Measurements from ENCODE around the gene C12orf56.
A peak's percentile ranks its signal among the peaks of the same experiment; 100 is the strongest.

Gene C12orf56, protein sequence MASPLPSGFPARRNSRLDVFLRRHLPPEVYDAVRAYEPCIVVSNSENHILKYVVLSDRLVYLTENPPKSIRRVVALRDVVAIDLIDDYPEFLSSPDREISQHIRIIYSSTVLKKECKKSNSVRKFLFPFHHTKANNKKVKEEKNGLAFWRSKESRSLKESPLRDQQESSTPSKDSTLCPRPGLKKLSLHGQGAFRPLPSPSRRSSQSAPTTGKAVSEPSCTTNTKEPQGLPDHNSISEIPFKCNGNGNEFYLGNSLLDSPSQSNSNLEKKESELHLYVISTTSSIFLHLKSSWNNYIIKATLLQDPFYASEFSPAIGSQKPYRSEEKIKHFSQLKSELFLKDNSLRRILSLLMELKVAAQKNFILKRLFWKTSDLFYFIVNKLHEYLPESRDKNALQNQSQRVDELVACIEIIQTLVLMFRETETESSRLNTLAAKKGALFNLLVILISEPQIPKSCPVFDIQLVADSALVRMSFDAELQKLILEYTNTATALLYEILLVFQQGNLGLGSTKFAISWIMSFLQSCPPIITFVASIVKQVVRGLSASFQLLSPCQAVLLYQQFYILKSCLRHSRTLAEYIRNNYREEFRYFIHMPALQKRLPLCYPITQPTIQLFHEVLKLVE

GRCh38 chr12:64390275-64390851 lies at the start of gene C12orf56:
TSS of gene C12orf56 (minus strand) at chr12:64390758. CDS start at chr12:64390565, 193 bp downstream.
- H3K9me3 Mint-ChIP-seq = no peaks in the 10 kb centered on the region
- H3K4me3 Mint-ChIP-seq = peak within 1 kb of the TSS; percentile 80 to 83
- ATAC-seq = peak; percentile 68
- H3K4me1 Mint-ChIP-seq = peaks cover 18% of the 10 kb centered on the region
- peaks cover 12% of the 10 kb centered on the region for H3K27me3 Mint-ChIP-seq
- peak; percentile 17 to 27 for DNase-seq
- H3K27ac Mint-ChIP-seq = no peak within 1 kb of the TSS

GRCh38 chr12:64440100-64440499 lies 49.5 kb upstream of the C12orf56 start:
- Mint-ChIP-seq H3K27ac (no peak overlapping the region), H3K27me3 (no peaks in the 10 kb centered on the region), H3K4me3 (no peak overlapping the region), H3K9me3 (no peaks in the 10 kb centered on the region), H3K4me1 (peaks cover 6% of the 10 kb centered on the region)
- no peak for ATAC-seq
- DNase-seq = no peak

DNA sequence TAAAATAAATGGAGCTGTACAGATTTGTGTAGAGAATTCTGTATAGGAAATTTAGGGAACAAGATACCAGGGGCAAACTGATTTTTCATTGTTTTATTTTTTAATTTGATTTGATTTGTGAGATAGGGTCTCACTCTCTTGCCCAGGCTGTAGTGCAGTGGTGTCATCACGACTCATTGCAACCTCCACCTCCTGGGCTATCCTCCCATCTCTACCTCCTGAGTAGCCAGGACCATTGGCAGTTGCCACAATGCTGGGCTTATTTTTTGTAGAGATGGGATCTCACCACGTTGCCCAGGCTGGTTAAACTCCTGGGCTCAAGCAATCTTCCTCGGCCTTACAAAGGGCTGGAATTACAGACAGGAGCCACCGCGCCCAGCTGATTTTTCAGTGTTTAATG lies 43.4 kb upstream of the C12orf56 start:
- Mint-ChIP-seq H3K9me3 (no peaks in the 10 kb centered on the region), H3K4me1 (no peaks in the 10 kb centered on the region), H3K27ac (no peak overlapping the region), H3K4me3 (no peak overlapping the region), H3K27me3 (no peaks in the 10 kb centered on the region)
- DNase-seq (no peak), ATAC-seq (no peak)

- Mint-ChIP-seq H3K27ac (no peak overlapping the region), H3K27me3 (no peaks in the 10 kb centered on the region), H3K4me3 (no peak overlapping the region), H3K9me3 (no peaks in the 10 kb centered on the region), H3K4me1 (no peaks in the 10 kb centered on the region)
- DNase-seq = no peak
- no peak for ATAC-seq
These were observed 41.2 kb upstream of the C12orf56 start for GRCh38 chr12:64431791-64432190.

GRCh38 chr12:64430886-64431285 lies 40.3 kb upstream of the C12orf56 start:
- Mint-ChIP-seq H3K4me1 (no peaks in the 10 kb centered on the region), H3K4me3 (no peak overlapping the region), H3K9me3 (no peaks in the 10 kb centered on the region), H3K27ac (peak overlapping the region in 1 of 2 donors; percentile 13), H3K27me3 (no peaks in the 10 kb centered on the region)
- DNase-seq (no peak), ATAC-seq (no peak)

- no peaks in the 10 kb centered on the region for H3K9me3 Mint-ChIP-seq
- H3K27ac Mint-ChIP-seq = peak overlapping the region in 1 of 2 donors; percentile 36
These were observed 38.4 kb upstream of the C12orf56 start for GRCh38 chr12:64428956-64429355.

DNA sequence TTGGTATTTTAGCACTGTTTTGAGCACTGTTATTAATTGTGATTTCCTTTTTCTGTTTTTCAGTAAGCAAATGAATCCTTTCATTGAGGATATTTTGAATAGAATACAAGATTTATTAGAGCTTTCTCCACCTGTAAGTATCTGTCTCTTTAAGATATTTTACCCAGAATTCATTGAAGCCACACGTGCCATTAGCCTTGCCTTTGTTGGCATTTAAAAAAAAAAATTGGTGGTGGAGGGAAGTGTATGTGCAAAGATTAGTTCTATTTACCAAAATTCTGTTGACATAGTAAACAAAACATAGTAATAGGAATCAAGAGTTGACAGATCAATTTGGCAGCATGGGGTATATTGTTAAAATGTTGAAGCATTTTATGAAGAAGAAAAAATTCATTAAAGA lies 37.4 kb upstream of the C12orf56 start:
- Mint-ChIP-seq H3K27ac (no peak overlapping the region), H3K4me1 (no peaks in the 10 kb centered on the region), H3K27me3 (no peaks in the 10 kb centered on the region), H3K4me3 (no peak overlapping the region), H3K9me3 (no peaks in the 10 kb centered on the region)
- DNase-seq = no peak
- no peak for ATAC-seq

More at GRCh38 chr12:64428956-64429355, 38.4 kb upstream of the C12orf56 start:
- H3K4me1 Mint-ChIP-seq = no peaks in the 10 kb centered on the region
- ATAC-seq = no peak
- no peak overlapping the region for H3K4me3 Mint-ChIP-seq
- no peaks in the 10 kb centered on the region for H3K27me3 Mint-ChIP-seq
- no peak for DNase-seq

DNA sequence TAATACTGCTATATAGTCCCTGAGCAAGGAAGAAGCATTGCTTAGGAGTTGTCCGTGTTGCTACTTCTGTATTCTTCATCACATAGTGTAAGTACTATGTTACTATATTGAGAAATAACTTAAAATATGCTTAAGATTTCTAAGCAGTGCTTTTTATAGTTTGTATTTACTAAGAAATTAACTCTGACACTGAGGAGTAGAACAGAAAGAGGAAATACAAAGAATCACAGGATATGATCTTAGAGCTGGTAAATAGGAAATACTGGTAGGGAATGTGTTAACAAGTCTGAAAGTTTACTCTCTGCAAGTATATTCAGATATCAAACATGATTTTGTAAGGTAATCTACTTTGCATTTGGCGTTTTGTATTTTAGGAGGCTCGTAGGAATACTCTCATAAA lies 29.1 kb upstream of the C12orf56 start:
- ATAC-seq = no peak
- Mint-ChIP-seq H3K27ac (no peak overlapping the region), H3K27me3 (no peaks in the 10 kb centered on the region), H3K4me3 (no peak overlapping the region), H3K4me1 (peaks cover 26% of the 10 kb centered on the region), H3K9me3 (no peaks in the 10 kb centered on the region)
- no peak for DNase-seq

DNA sequence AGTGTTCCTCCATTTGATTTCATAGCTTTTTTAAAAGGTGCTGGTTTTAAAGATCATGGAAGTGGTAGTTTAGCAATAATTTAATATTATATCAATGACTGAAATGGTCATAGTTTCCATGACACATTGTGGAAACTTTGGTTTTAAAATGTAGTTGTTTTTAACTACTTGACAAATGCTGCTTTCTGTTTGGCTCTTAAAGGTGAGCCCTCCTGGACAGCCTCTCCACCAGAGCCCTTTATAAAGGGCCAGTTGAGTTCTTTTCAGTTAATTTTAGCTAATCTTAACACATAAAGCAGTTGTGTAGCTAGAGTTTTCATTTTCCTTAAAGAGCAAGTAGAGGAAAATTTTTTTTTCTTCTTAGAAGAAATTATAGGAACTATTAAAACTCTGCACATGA lies 27.7 kb upstream of the C12orf56 start:
- H3K4me3 Mint-ChIP-seq = no peak overlapping the region
- ATAC-seq (no peak), DNase-seq (no peak)
- H3K27ac Mint-ChIP-seq = peak overlapping the region; percentile 83 to 88
- no peaks in the 10 kb centered on the region for H3K27me3 Mint-ChIP-seq
- H3K9me3 Mint-ChIP-seq = no peaks in the 10 kb centered on the region
- H3K4me1 Mint-ChIP-seq = peaks cover 26% of the 10 kb centered on the region

DNA sequence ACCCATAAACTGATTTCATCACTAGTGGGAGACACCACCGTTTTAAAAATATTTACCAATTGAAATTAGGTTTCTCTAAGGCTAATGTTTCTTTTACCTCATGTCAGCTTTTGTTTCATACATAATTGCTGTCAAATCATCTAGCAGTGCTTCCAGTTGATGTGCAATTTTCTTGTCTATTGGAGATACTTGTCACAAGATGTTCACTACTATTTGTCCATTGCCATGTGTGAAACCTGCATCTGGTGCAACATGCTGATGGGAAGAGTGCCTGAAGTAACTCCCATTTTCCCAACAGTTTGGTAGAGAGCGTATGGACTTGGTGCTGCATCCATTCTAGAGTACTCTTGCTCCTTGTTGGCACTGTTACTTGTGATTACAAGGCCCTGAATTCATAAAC lies 23.3 kb upstream of the C12orf56 start:
- H3K9me3 Mint-ChIP-seq = no peaks in the 10 kb centered on the region
- no peak for DNase-seq

DNA sequence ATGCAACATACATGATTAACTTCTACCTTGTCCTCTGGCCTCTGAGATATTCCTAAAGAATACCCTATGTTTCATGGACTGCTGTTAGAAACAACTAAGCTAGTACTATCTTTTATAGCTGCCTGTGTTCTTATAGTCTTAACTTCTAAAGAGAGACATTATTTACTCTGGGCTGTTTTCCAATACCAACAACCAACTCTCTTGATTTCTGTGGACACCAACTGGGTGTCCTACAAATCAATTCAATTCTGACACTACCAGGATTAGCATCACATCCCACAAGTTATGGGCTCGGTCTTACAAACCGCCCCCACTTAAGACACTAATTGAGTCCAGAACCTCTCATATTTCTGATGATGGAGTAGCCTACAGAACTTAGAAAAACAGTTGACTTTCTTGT lies 21.9 kb upstream of the C12orf56 start:
- no peak overlapping the region for H3K4me3 Mint-ChIP-seq

More for the DNA sequence above, 23.3 kb upstream of the C12orf56 start:
- Mint-ChIP-seq H3K4me1 (peaks cover 31% of the 10 kb centered on the region), H3K27me3 (no peaks in the 10 kb centered on the region), H3K4me3 (no peak overlapping the region), H3K27ac (no peak overlapping the region)
- ATAC-seq = no peak

DNA sequence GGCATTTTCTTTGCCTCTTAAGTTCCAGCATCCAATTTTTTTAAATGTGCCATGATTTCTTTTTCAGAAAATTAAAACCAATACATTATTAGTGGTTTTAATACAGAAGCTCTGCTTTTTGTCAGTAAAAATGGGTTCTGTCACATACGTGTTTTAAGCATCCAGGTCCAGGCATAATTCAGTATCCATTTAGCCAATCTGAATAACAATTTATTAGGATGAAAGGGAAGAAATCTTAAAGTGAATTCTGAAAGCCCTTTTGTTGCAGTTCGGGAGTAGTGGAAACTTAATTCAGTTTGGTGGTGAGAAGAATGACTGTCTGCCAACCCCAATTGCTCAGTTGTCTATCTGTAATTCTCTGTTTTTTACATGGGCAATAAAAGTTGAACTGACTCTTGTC lies 20.9 kb upstream of the C12orf56 start:
- no peak for ATAC-seq
- H3K9me3 Mint-ChIP-seq = no peaks in the 10 kb centered on the region
- H3K4me1 Mint-ChIP-seq = peaks cover 37% of the 10 kb centered on the region
- H3K27ac Mint-ChIP-seq = no peak overlapping the region
- DNase-seq = no peak
- no peak overlapping the region for H3K4me3 Mint-ChIP-seq
- no peaks in the 10 kb centered on the region for H3K27me3 Mint-ChIP-seq

More for the DNA sequence above, 21.9 kb upstream of the C12orf56 start:
- DNase-seq (no peak), ATAC-seq (no peak)
- no peaks in the 10 kb centered on the region for H3K27me3 Mint-ChIP-seq
- peak overlapping the region in 1 of 2 donors; percentile 90 for H3K27ac Mint-ChIP-seq
- peaks cover 36% of the 10 kb centered on the region for H3K4me1 Mint-ChIP-seq
- H3K9me3 Mint-ChIP-seq = no peaks in the 10 kb centered on the region

- Mint-ChIP-seq H3K4me1 (peaks cover 52% of the 10 kb centered on the region), H3K27me3 (no peaks in the 10 kb centered on the region), H3K9me3 (no peaks in the 10 kb centered on the region), H3K4me3 (peak overlapping the region; percentile 59 to 100), H3K27ac (peak overlapping the region in 1 of 2 donors; percentile 77)
- DNase-seq (no peak), ATAC-seq (no peak)
These were observed 17.0 kb upstream of the C12orf56 start for GRCh38 chr12:64407342-64408223.

DNA sequence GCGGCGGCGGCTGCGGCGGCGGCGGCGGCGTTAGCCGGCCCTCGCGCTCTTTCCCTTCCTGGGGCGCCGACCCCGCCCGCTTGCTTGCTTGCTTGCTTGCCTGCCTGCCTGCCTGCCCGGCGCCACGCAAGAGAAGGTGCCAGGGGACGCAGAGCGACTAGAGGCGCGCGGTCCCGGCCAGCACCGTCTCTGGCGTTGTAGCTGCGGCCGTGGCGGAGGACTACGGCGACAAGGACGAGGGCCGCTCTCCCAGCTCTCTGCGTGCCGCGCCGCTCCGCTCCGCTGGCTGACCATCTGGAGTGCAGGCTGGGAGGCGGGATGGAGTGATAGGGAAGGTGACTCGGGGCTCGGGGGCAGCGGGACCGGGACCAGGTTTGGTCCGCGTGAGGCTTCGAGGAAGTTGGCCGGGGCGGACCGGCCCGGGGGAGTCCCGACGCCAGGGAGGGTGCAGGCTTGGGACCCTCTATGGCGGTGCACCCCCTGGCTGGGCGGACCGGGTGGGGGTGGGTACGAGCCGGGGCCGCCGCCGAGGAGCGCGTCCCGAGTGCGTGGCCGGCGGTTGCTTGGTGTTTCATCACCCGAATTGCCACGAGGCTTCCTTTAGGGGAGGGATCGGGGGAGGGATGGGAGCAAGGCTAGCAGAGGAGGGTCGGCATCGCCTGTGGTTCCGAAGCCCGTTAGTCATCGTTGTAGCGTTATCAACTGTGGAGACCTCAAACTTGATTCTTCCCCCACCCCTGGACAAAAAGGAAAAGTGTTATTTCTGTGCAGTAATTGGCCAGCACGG lies 14.1 kb upstream of the C12orf56 start:
- H3K27ac Mint-ChIP-seq = peak overlapping the region; percentile 100
- H3K4me3 Mint-ChIP-seq = peak overlapping the region; percentile 97 to 100
- ATAC-seq (peak; percentile 76), DNase-seq (peak; percentile 82 to 89)
- H3K4me1 Mint-ChIP-seq = peaks cover 52% of the 10 kb centered on the region
- no peaks in the 10 kb centered on the region for H3K27me3 Mint-ChIP-seq
- peaks cover 0 to 7% of the 10 kb centered on the region in 2 donors for H3K9me3 Mint-ChIP-seq
